B cell (primary cell): ENCODE measurements around the gene CHST14. TPM values are rescaled to one million over a fixed set of nuclear protein-coding genes. Genes with fewer than 3 reads are reported as not detected.

Source experiments
- ATAC-seq: fragments of 200-7000 bp; cut with Tn5 transposase; one replicate; pipeline ENCODE4 v1.10.0; 2021; ENCODE audit warnings: low read depth, mild to moderate bottlenecking, moderate number of reproducible peaks, moderate library complexity
- CTCF ChIA-PET: fragments of 350-600 bp; sonication (Branson Sonifier 250); formaldehyde crosslinking; loops from one replicate; lab custom pipeline; 2021; ENCODE audit warnings: antibody characterized with exemption, inconsistent platforms; lab: Charles Lee
- POLR2A ChIA-PET: fragments of 350-600 bp; sonication (Branson Sonifier 250); formaldehyde crosslinking; loops from one replicate; lab custom pipeline; 2021; ENCODE audit warnings: antibody characterized with exemption; lab: Charles Lee
- DNase-seq: peaks from one replicate; pipeline ENCODE4 v3.0.0; 2013
- H2AFZ ChIP-seq: 2 replicates; pipeline ENCODE4 v1.6.1; 2012; ENCODE audit warnings: mild to moderate bottlenecking, low read depth, low read length; ENCODE audit not compliant: insufficient read depth, poor library complexity, severe bottlenecking
- H3K27ac ChIP-seq, 2 donors: 1 replicate in 1 of 2; 2 replicates in 1 of 2; pipeline ENCODE4 v1.5.1; 2012 to 2013; ENCODE audit warnings: low read length in 2 of 2, mild to moderate bottlenecking in 2 of 2, moderate library complexity in 1 of 2
- H3K27me3 ChIP-seq, 4 experiments: fragments of 200-600 bp in 1 of 4; sonication (generic) in 1 of 4; replicated peaks in 1 of 4; 1 replicate in 2 of 4; 2 replicates in 2 of 4; pipeline versions ENCODE4 v1.6.1 to v1.7.0; 2013 to 2016; ENCODE audit warnings: low read length in 3 of 4, mild to moderate bottlenecking in 2 of 4, mixed read lengths in 1 of 4, moderate library complexity in 1 of 4; ENCODE audit not compliant: insufficient read depth in 4 of 4, control insufficient read depth in 3 of 4; ENCODE audit errors: control extremely low read depth in 1 of 4
- H3K36me3 ChIP-seq, 2 experiments: replicated peaks in 1 of 2; 1 replicate in 1 of 2; 2 replicates in 1 of 2; pipeline versions ENCODE4 v1.6.1 to v1.7.1; 2013; ENCODE audit warnings: low read length in 1 of 2; ENCODE audit not compliant: insufficient read depth in 2 of 2, control insufficient read depth in 1 of 2; ENCODE audit errors: control extremely low read depth in 1 of 2, extremely low read depth in 1 of 2
- H3K4me1 ChIP-seq, 2 donors: fragments of 200-600 bp in 1 of 2; sonication (generic) in 1 of 2; 1 replicate in 1 of 2; 2 replicates in 1 of 2; pipeline versions ENCODE4 v1.5.1 to v1.6.1; 2013 to 2017; ENCODE audit warnings: low read length in 2 of 2; ENCODE audit not compliant: control insufficient read depth in 2 of 2, insufficient read depth in 2 of 2
- H3K4me2 ChIP-seq: replicated peaks from 2 replicates; pipeline ENCODE3; 2012; ENCODE audit warnings: mild to moderate bottlenecking, low read depth, low read length; ENCODE audit not compliant: poor library complexity, severe bottlenecking
- H3K4me3 ChIP-seq, 5 experiments: fragments of 200-600 bp in 1 of 5; sonication (generic) in 1 of 5; 1 replicate in 3 of 5; 2 replicates in 2 of 5; pipeline versions ENCODE4 v1.5.1 to v1.7.0; 2011 to 2016; ENCODE audit warnings: low read length in 4 of 5, mild to moderate bottlenecking in 4 of 5, low read depth in 2 of 5, control low read depth in 1 of 5, moderate library complexity in 1 of 5; ENCODE audit not compliant: insufficient read depth in 1 of 5; ENCODE audit errors: control extremely low read depth in 1 of 5, extremely low read depth in 1 of 5
- H3K79me2 ChIP-seq: fragments of 200-600 bp; sonication (generic); one replicate; pipeline ENCODE4 v1.6.0; 2016; ENCODE audit warnings: low read length; ENCODE audit not compliant: control insufficient read depth, insufficient read depth
- H3K9ac ChIP-seq: fragments of 200-600 bp; sonication (generic); 2 replicates; pipeline ENCODE4 v1.6.1; 2017; ENCODE audit warnings: mild to moderate bottlenecking, low read length, moderate library complexity
- H3K9me3 ChIP-seq, 3 donors: one replicate each; pipeline versions ENCODE4 v1.6.1 to v1.7.1; 2013; ENCODE audit warnings: low read length in 2 of 3; ENCODE audit not compliant: control insufficient read depth in 2 of 3, insufficient read depth in 1 of 3; ENCODE audit errors: control extremely low read depth in 1 of 3
- H4K20me1 ChIP-seq: 2 replicates; pipeline ENCODE4 v1.6.0; 2012; ENCODE audit warnings: mild to moderate bottlenecking, low read length; ENCODE audit not compliant: insufficient read depth, control insufficient read depth, poor library complexity, severe bottlenecking
- H3K27ac Mint-ChIP-seq: one replicate; pipeline ENCODE4 v1.8.0; 2021; ENCODE audit warnings: mixed read lengths
- H3K27me3 Mint-ChIP-seq: one replicate; pipeline ENCODE4 v1.8.0; 2021; ENCODE audit warnings: mixed read lengths
- H3K4me1 Mint-ChIP-seq: one replicate; pipeline ENCODE4 v1.8.0; 2021; ENCODE audit warnings: mixed read lengths
- H3K4me3 Mint-ChIP-seq: one replicate; pipeline ENCODE4 v1.8.0; 2021; ENCODE audit warnings: mixed read lengths
- H3K9me3 Mint-ChIP-seq: one replicate; pipeline ENCODE4 v1.8.0; 2022; ENCODE audit warnings: mixed read lengths; ENCODE audit not compliant: insufficient read depth
- EZH2 ChIP-seq: IDR thresholded peaks from 2 replicates; pipeline ENCODE4 v1.6.1; 2012; ENCODE audit warnings: borderline replicate concordance, low read depth, mild to moderate bottlenecking, moderate library complexity, low read length; ENCODE audit not compliant: insufficient read depth, poor library complexity, severe bottlenecking
- WGBS: methylation state at CpG from one replicate; pipeline ENCODE4 v1.1.5; 2013; ENCODE audit warnings: missing lambda C conversion rate; ENCODE audit not compliant: insufficient coverage; 5-methylcytosine and 5-hydroxymethylcytosine counted together
- intact Hi-C: fragments of 100-400 bp; cut with micrococcal nuclease; formaldehyde crosslinking; loops from one replicate; pipeline ENCODE4 v1.10.0; 2022
- polyA plus RNA-seq: library from polyadenylated mRNA; depleted of rRNA; stranded (reverse); fragments of >200 nt; gene quantifications from 2 replicates; pipeline ENCODE4 v1.2.3, GENCODE V29; 2012
- total RNA-seq, 2 donors: library from RNA; stranded (reverse); fragments of 120-200 nt in 1 of 2; gene quantifications; 1 replicate in 1 of 2; 2 replicates in 1 of 2; pipeline versions ENCODE4 v1.2.3 to v1.2.4, GENCODE V29; 2013 to 2022
- TF ChIP-seq, protein P1 (sequence below): fragments of 200-600 bp; IDR thresholded peaks from one replicate; pipeline ENCODE4 v1.8.0; 2022; ENCODE audit warnings: antibody characterized with exemption, mild to moderate bottlenecking

Gene CHST14
- total and polyA plus RNA-seq, 2 donors (not counting 1 experiment from before 2014, with no cell fraction given) = 5.7 to 16.7 TPM

DNA sequence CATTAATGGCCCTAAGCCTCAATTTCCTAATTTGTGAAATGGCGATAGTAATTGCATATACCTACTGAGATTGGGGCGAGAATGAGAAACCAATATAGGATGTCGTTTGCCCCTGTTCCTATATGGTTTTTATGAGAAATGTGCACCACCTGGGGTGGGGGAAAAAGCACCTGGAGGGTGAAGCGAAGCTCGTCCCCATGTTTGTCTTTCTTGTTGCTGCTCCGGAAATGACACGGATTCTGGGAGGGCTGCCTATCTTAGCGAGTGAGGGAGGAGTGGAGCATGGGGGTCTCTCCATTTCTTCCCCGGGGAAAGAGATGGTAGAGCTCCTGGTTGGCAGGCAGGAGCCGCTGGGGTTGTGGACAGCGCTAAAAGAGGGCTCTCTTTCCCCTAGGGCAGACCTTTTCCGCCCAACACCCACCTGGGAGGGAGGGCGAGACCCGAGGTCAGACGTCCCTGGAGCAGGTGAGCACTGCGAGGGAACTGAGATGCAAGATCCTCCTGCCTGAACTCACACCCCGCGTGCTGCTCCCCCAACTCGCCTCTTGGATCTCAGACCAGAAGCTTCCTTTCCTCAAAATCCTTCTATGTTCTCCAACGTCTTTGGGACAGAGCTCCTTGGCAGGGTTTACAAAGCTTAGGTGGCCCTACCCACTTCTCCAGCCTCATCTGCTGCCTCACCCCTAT is 35.6 kb upstream of the CHST14 start:
- H3K4me2 ChIP-seq = peak overlapping the region; percentile 79
- Mint-ChIP-seq H3K4me1 (peaks cover 36% of the 10 kb centered on the region), H3K4me3 (peak overlapping the region; percentile 75), H3K9me3 (no peaks in the 10 kb centered on the region), H3K27ac (peak overlapping the region; percentile 39), H3K27me3 (peaks cover 31% of the 10 kb centered on the region)
- ATAC-seq (no peak), DNase-seq (peak; percentile 30)
- no peaks in the 10 kb centered on the region for H3K79me2 ChIP-seq
- H3K36me3 ChIP-seq = no peaks in the 10 kb centered on the region
- H2AFZ ChIP-seq = peak overlapping the region; percentile 42
- no peak overlapping the region for H3K27ac ChIP-seq
- peaks cover 0 to 46% (median 18%) of the 10 kb centered on the region in 4 experiments for H3K27me3 ChIP-seq
- CTCF ChIA-PET = interaction anchor here (1.0 kb wide), 1 partner anchor 13 kb away, joined by 4 read pairs; no protein-coding TSS in a partner anchor
- TF ChIP-seq, protein P1, sequence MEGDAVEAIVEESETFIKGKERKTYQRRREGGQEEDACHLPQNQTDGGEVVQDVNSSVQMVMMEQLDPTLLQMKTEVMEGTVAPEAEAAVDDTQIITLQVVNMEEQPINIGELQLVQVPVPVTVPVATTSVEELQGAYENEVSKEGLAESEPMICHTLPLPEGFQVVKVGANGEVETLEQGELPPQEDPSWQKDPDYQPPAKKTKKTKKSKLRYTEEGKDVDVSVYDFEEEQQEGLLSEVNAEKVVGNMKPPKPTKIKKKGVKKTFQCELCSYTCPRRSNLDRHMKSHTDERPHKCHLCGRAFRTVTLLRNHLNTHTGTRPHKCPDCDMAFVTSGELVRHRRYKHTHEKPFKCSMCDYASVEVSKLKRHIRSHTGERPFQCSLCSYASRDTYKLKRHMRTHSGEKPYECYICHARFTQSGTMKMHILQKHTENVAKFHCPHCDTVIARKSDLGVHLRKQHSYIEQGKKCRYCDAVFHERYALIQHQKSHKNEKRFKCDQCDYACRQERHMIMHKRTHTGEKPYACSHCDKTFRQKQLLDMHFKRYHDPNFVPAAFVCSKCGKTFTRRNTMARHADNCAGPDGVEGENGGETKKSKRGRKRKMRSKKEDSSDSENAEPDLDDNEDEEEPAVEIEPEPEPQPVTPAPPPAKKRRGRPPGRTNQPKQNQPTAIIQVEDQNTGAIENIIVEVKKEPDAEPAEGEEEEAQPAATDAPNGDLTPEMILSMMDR = no peak
- TF ChIP-seq EZH2 = no peak
- no peak overlapping the region for H3K9ac ChIP-seq
- intact Hi-C loops = no loop called here
- peaks cover 32 to 35% of the 10 kb centered on the region in 2 donors for H3K4me1 ChIP-seq
- H3K4me3 ChIP-seq = no peak overlapping the region
- H4K20me1 ChIP-seq = no peaks in the 10 kb centered on the region
- POLR2A ChIA-PET = no interaction called here
- peaks cover 0 to 7% (median 0%) of the 10 kb centered on the region in 3 donors for H3K9me3 ChIP-seq
- WGBS = 46% methylated on average over 20 of the region's 20 CpGs

GRCh38 chr15:40435710-40436089 is 35.1 kb upstream of the CHST14 start:
- H3K27ac ChIP-seq = no peak overlapping the region
- TF ChIP-seq, protein P1 = no peak
- no peak for TF ChIP-seq EZH2
- peaks cover 0 to 46% (median 18%) of the 10 kb centered on the region in 4 experiments for H3K27me3 ChIP-seq
- peak overlapping the region in 2 of 5 experiments; percentile 38 to 41 for H3K4me3 ChIP-seq
- no peaks in the 10 kb centered on the region for H3K9me3 Mint-ChIP-seq
- H2AFZ ChIP-seq = peak overlapping the region; percentile 42
- peaks cover 31% of the 10 kb centered on the region for H3K27me3 Mint-ChIP-seq
- H3K4me1 Mint-ChIP-seq = peaks cover 37% of the 10 kb centered on the region
- H3K36me3 ChIP-seq = no peaks in the 10 kb centered on the region
- peaks cover 34 to 37% of the 10 kb centered on the region in 2 donors for H3K4me1 ChIP-seq
- ChIA-PET CTCF (no interaction called here), POLR2A (no interaction called here)
- H3K9me3 ChIP-seq = peaks cover 0 to 7% (median 0%) of the 10 kb centered on the region in 3 donors
- peak; percentile 32 for DNase-seq
- no peaks in the 10 kb centered on the region for H4K20me1 ChIP-seq
- no peak for ATAC-seq
- H3K4me2 ChIP-seq = peak overlapping the region; percentile 79
- 13% methylated on average over 15 of the region's 15 CpGs for WGBS
- peak overlapping the region; percentile 39 for H3K27ac Mint-ChIP-seq
- intact Hi-C loops = no loop called here
- H3K79me2 ChIP-seq = no peaks in the 10 kb centered on the region
- peak overlapping the region; percentile 52 for H3K9ac ChIP-seq
- H3K4me3 Mint-ChIP-seq = peak overlapping the region; percentile 75
